Heart left ventricle (tissue), 16 donors: Measurements from ENCODE around the gene PREP. TPM values are rescaled to one million over a fixed set of nuclear protein-coding genes. Genes with fewer than 3 reads are reported as not detected.
A peak's percentile ranks its signal among the peaks of the same experiment; 100 is the strongest.

Experiments
- ATAC-seq, 4 donors: fragments of 200-7000 bp; cut with Tn5 transposase; one replicate each; pipeline ENCODE4 v1.9.1; 2020 to 2022; ENCODE audit warnings: moderate library complexity in 4 of 4, mild to moderate bottlenecking in 3 of 4, moderate number of reproducible peaks in 1 of 4
- DNase-seq, 5 donors: peaks; one replicate each; pipeline ENCODE4 v3.0.0-alpha.2; 2020
- H3K27ac ChIP-seq, 12 donors: fragments of 200-600 bp; sonication (generic) in 4 of 12; one replicate each; pipeline versions ENCODE4 v1.5.0 to v1.8.0; 2016 to 2022; ENCODE audit warnings: mild to moderate bottlenecking in 2 of 12
- H3K27me3 ChIP-seq, 9 donors: fragments of 200-600 bp; sonication (generic) in 2 of 9; one replicate each; pipeline versions ENCODE4 v1.5.1 to v1.8.0; 2016 to 2022; ENCODE audit warnings: mild to moderate bottlenecking in 3 of 9
- H3K36me3 ChIP-seq, 9 donors: fragments of 200-600 bp; sonication (generic) in 2 of 9; one replicate each; pipeline versions ENCODE4 v1.5.0 to v1.8.0; 2018 to 2022; ENCODE audit warnings: mild to moderate bottlenecking in 2 of 9
- H3K4me1 ChIP-seq, 12 donors: fragments of 200-600 bp; sonication (generic) in 4 of 12; one replicate each; pipeline versions ENCODE4 v1.5.0 to v1.8.0; 2016 to 2022; ENCODE audit warnings: mild to moderate bottlenecking in 3 of 12
- H3K4me3 ChIP-seq, 12 donors: fragments of 200-600 bp; sonication (generic) in 4 of 12; one replicate each; pipeline versions ENCODE4 v1.5.0 to v1.8.0; 2017 to 2022; ENCODE audit warnings: mild to moderate bottlenecking in 9 of 12, moderate library complexity in 4 of 12
- H3K9me3 ChIP-seq, 12 donors: fragments of 200-600 bp; sonication (generic) in 4 of 12; one replicate each; pipeline versions ENCODE4 v1.5.0 to v1.8.0; 2016 to 2022; ENCODE audit warnings: mild to moderate bottlenecking in 1 of 12
- CTCF ChIP-seq, 12 donors: fragments of 200-600 bp; sonication (generic) in 4 of 12; IDR thresholded peaks; one replicate each; pipeline versions ENCODE4 v1.5.0 to v1.8.0; 2018 to 2022; ENCODE audit warnings: antibody characterized with exemption in 12 of 12, mild to moderate bottlenecking in 5 of 12
- POLR2A ChIP-seq, 2 donors: fragments of 450-650 bp; IDR thresholded peaks; one replicate each; pipeline ENCODE4 v1.6.1; 2017; ENCODE audit warnings: antibody characterized with exemption in 2 of 2, mild to moderate bottlenecking in 2 of 2, moderate library complexity in 2 of 2
- WGBS, 4 donors: extraction: QIAGEN DNeasy Blood & Tissue Kit in 2 of 4; methylation state at CpG; one replicate each; pipeline versions ENCODE4 v1.1.5 to v1.1.7; 2013 to 2018; 5-methylcytosine and 5-hydroxymethylcytosine counted together
- intact Hi-C, 10 donors: fragments of 100-400 bp; cut with DNase I; formaldehyde crosslinking; loops; one replicate each; pipeline versions ENCODE4 v1.11.1 to v1.14.2; 2022
- polyA plus RNA-seq, 2 donors: library from polyadenylated mRNA; stranded (reverse); fragments of 200-250 nt; gene quantifications; one replicate each; pipeline ENCODE4 v1.2.3, GENCODE V29; 2013
- total RNA-seq, 9 donors: library from RNA; depleted of rRNA in 2 of 9; stranded (reverse); fragments of >200 nt in 2 of 9; fragmentation: NEBNext Ultra II Directional in 3 of 9; extraction: Animal tissue kit (Norgen Biotek cat#: 25700) in 3 of 9; gene quantifications; one replicate each; pipeline versions ENCODE4 v1.1.0 to v1.2.4, GENCODE V29; 2016 to 2023
- donor health status: ischemic (EF 13 %, LVEDD 7.1; RV severe dilation, severe dysfunction).
- donor health status: healthy with polysubstance abuse.
- donor health status: DM: no; HTN: yes; CAD: no.
- donor health status: DM: no; HTN: no; CAD: no.
- donor health status: ischemic (EF 25% LVEDD 6.9; RV normal size, moderate dysfunction).
- donor health status: ischemic (EF 25% LVEDD 5.7; RV mildly dilated, moderate dysfunction).
- donor health status: healthy.
- donor health status: DM: yes; HTN: yes; CAD: no.
- donor health status: ischemic (EF 35%, LVEDD 5.7; RV mildly dilated, moderate dysfunction).
- donor health status: nonischemic (EF 11% LVEDD 7.7; RV severe dilation, severe dysfunction).
- donor health status: DM: yes; HTN: yes; CAD: no.
- donor health status: PGD.
- donor health status: ischemic (EF 29% LVEDD 5.4; RV normal size, mild dysfunction).
- donor health status: nonischemic (EF 23%, LVEDD 6.1; RV moderate dilation, normal function).

Gene PREP
- total and polyA plus RNA-seq, 11 donors = 13.1 to 35.9 (median 29.6) TPM

GRCh38 chr6:105320271-105320670, 82.6 kb downstream of the PREP start:
- intact Hi-C loops = no loop called here
- H3K9me3 ChIP-seq = no peaks in the 10 kb centered on the region
- ATAC-seq = no peak
- 30 to 48% (median 40%) methylated on average over 1 of the region's 1 CpG for WGBS, 4 donors
- H3K27me3 ChIP-seq = no peaks in the 10 kb centered on the region
- peaks cover 0 to 76% (median 41%) of the 10 kb centered on the region in 9 donors for H3K36me3 ChIP-seq
- peaks cover 0 to 9% (median 0%) of the 10 kb centered on the region in 12 donors for H3K4me1 ChIP-seq
- DNase-seq = no peak
- H3K27ac ChIP-seq = no peak overlapping the region
- TF ChIP-seq CTCF (IDR thresholded peaks at IDR 0.05) (no peak), POLR2A (IDR thresholded peaks at IDR 0.05) (no peak)
- H3K4me3 ChIP-seq = no peak overlapping the region

- no peaks in the 10 kb centered on the region for H3K27me3 ChIP-seq
- H3K27ac ChIP-seq = no peak overlapping the region
- 90 to 98% (median 95%) methylated on average over 1 of the region's 1 CpG for WGBS, 4 donors
- TF ChIP-seq CTCF (IDR thresholded peaks at IDR 0.05) (no peak), POLR2A (IDR thresholded peaks at IDR 0.05) (no peak)
- H3K4me3 ChIP-seq = no peak overlapping the region
- ATAC-seq (no peak), DNase-seq (no peak)
- H3K36me3 ChIP-seq = peaks cover 0 to 69% (median 42%) of the 10 kb centered on the region in 9 donors
- no peaks in the 10 kb centered on the region for H3K9me3 ChIP-seq
- H3K4me1 ChIP-seq = peaks cover 0 to 9% (median 0%) of the 10 kb centered on the region in 12 donors
- intact Hi-C loops = loop anchor here in 2 of 10 donors (5.0 kb wide), 1 partner anchor 83 kb away; the partner anchor contains the start of gene PREP (in 2 of the 2)
Measured at GRCh38 chr6:105319331-105319730, 83.6 kb downstream of the PREP start.

- Histone ChIP-seq H3K4me1 (peaks cover 0 to 9% (median 0%) of the 10 kb centered on the region in 12 donors), H3K4me3 (no peak overlapping the region), H3K27me3 (no peaks in the 10 kb centered on the region), H3K27ac (no peak overlapping the region), H3K36me3 (peaks cover 0 to 63% (median 36%) of the 10 kb centered on the region in 9 donors), H3K9me3 (no peaks in the 10 kb centered on the region)
- ATAC-seq = no peak
- intact Hi-C loops = loop anchor here in 2 of 10 donors (5.0 kb wide), 1 partner anchor 84 kb away; the partner anchor contains the start of gene PREP (in 2 of the 2)
- WGBS, 4 donors = 92 to 95% (median 93%) methylated on average over 7 of the region's 7 CpGs
- TF ChIP-seq POLR2A (IDR thresholded peaks at IDR 0.05) (no peak), CTCF (IDR thresholded peaks at IDR 0.05) (no peak)
- no peak for DNase-seq
Measured at GRCh38 chr6:105318660-105319059, 84.2 kb downstream of the PREP start.

- 95 to 97% (median 96%) methylated on average over 6 of the region's 6 CpGs for WGBS, 4 donors
- TF ChIP-seq CTCF (IDR thresholded peaks at IDR 0.05) = peak in 8 of 12 donors; percentile 11 to 38 (median 30)
- TF ChIP-seq POLR2A (IDR thresholded peaks at IDR 0.05) = no peak
- Histone ChIP-seq H3K27ac (no peak overlapping the region), H3K9me3 (no peaks in the 10 kb centered on the region), H3K36me3 (peaks cover 0 to 63% (median 28%) of the 10 kb centered on the region in 9 donors), H3K4me1 (peaks cover 0 to 11% (median 0%) of the 10 kb centered on the region in 12 donors), H3K27me3 (no peaks in the 10 kb centered on the region), H3K4me3 (no peak overlapping the region)
- ATAC-seq (no peak), DNase-seq (no peak)
- intact Hi-C loops = loop anchor here in 2 of 10 donors (5.0 kb wide), 1 partner anchor 84 kb away; the partner anchor contains the start of gene PREP (in 2 of the 2)
Measured at GRCh38 chr6:105317607-105318533, 85.0 kb downstream of the PREP start.
